LNCAP (cell line): ENCODE data around the gene KIF3A.

ENCODE experiments used
- TF ChIP-seq, protein P1 (sequence below): fragments of 450-650 bp; IDR thresholded peaks from 2 replicates; pipeline ENCODE4 v1.5.1; 2017; ENCODE audit warnings: mild to moderate bottlenecking

Gene KIF3A

DNA sequence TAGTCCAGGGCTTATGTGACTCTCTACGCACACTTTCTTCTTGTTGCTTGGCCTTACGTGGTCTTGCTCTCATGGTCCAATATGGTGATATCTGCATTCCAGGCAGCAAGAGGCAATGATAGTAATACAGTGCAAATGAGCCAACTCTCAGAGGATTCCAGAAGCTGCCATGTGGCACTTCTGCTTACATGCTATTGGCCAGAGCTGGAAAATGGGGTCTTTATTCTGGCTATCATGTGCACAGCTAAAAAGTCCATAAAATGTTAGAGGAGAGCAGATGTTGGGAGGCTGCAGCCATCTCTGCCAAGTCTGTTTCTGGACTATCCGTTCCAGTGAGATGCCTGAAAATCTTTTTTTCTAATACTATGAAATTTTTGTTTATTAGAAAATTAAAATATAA is 42.6 kb upstream of the KIF3A start:
- TF ChIP-seq, protein P1, sequence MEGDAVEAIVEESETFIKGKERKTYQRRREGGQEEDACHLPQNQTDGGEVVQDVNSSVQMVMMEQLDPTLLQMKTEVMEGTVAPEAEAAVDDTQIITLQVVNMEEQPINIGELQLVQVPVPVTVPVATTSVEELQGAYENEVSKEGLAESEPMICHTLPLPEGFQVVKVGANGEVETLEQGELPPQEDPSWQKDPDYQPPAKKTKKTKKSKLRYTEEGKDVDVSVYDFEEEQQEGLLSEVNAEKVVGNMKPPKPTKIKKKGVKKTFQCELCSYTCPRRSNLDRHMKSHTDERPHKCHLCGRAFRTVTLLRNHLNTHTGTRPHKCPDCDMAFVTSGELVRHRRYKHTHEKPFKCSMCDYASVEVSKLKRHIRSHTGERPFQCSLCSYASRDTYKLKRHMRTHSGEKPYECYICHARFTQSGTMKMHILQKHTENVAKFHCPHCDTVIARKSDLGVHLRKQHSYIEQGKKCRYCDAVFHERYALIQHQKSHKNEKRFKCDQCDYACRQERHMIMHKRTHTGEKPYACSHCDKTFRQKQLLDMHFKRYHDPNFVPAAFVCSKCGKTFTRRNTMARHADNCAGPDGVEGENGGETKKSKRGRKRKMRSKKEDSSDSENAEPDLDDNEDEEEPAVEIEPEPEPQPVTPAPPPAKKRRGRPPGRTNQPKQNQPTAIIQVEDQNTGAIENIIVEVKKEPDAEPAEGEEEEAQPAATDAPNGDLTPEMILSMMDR: no peak

DNA sequence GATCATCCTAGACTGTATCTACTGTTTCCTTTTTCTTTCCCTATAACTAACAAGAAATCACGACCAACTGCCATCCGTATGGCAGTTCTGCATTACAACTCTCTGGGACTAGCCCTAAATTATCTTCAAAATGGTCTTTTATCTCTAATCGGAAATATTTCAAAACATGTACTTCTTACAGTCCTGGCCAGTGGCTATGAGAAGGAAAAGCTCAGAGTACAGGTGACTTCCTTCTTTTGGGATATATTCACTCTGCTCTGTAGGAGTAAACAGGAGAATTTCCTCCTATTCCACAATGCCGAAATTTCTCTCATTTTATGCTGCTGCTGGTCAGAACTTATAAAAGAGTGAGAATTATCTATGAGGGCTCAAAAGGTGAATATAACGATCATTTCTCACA is 41.5 kb upstream of the KIF3A start:
- TF ChIP-seq, protein P1: no peak

GRCh38 chr5:132778129-132778528 is 40.8 kb upstream of the KIF3A start:
- TF ChIP-seq, protein P1: no peak

GRCh38 chr5:132777209-132778069 is 40.1 kb upstream of the KIF3A start, which contains the start of gene SEPTIN8:
Gene SEPTIN8 (minus strand): TSS chr5:132777239. CDS start chr5:132777137, 102 bp downstream.
- TF ChIP-seq, protein P1: no peak

GRCh38 chr5:132776938-132777208 is 39.5 kb upstream of the KIF3A start:
- TF ChIP-seq, protein P1: no peak

DNA sequence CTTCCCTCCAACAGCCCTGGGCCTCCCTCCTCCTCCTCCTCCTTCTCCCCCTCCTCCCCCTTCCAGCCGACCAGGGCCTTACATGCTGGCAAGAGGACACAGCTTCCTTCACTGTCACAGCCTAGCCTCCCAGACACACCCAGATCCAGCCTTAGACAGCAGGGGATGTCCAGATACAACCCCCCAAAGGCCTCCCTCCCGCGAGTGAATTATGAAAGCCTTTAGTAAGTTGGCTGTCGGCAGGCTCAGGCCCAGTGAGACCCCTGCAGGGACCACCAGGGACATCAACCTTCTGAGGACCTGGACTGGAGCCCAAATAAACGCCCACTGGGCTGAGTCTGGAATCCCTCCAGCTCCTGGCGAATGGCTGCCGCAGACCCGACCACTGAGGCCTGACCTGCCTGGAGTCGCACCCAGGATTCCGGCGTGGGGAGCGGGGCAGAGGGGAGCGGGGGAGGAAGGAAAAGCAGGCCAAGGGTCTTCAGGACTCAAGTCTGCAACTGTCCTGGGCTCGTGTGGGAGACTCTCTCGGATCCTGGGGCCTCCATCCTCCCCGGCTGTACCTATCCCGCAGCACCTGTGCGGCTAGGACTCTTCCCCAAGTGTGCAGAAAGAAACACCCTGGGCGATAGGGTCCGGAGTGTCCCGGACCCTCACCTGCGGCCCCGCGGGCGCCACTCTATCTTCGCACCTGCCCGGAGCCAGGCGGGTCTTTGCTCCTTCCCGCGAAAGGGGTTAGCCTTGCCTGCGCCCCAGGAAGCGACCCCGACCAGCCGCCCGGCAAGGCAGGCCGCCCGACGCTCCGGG is 39.0 kb upstream of the KIF3A start:
- TF ChIP-seq, protein P1: no peak

DNA sequence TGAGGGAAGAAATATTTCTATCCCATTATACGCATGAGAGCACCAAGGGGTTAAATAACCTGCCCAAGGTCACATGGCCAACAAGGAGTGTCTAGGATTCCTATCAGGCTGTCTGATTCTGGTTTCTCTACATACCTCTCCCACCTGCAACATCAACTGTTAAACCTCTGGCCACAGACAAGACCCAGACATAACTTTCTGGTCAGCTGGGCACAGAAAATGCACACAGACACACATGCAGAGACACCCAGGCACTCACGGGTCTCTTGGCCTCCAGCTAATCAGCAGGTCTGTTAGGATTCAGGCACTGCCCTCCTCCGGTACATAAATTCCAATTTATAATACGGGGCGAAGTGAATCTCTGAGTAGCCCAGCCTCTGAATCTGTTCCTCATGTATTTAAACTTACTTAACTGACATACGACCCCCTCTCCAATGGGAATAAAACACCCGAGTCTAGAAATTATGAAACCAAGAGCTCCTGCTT is 38.2 kb upstream of the KIF3A start:
- TF ChIP-seq, protein P1: no peak
